Loucy (cell line): Measurements from ENCODE around the gene TNFSF12.

Experiments used
- H2AFZ ChIP-seq: fragments of 200-600 bp; sonication (generic); 2 replicates; pipeline ENCODE4 v1.6.0; 2016; ENCODE audit warnings: antibody characterized with exemption, mild to moderate bottlenecking, low read length, moderate library complexity
- H3F3A ChIP-seq: fragments of 200-600 bp; 2 replicates; pipeline ENCODE4 v1.6.0; 2016; ENCODE audit warnings: antibody characterized with exemption, low read depth, mild to moderate bottlenecking
- H3K27me3 ChIP-seq: fragments of 200-600 bp; sonication (generic); 2 replicates; pipeline ENCODE4 v1.6.1; 2014; ENCODE audit warnings: low read length, mild to moderate bottlenecking; ENCODE audit not compliant: insufficient read depth, poor library complexity, severe bottlenecking
- H3K36me3 ChIP-seq: fragments of 200-600 bp; sonication (generic); 2 replicates; pipeline ENCODE4 v1.6.1; 2016; ENCODE audit warnings: low read length; ENCODE audit not compliant: insufficient read depth
- H3K4me1 ChIP-seq: fragments of 200-600 bp; sonication (generic); 2 replicates; pipeline ENCODE4 v1.5.1; 2014; ENCODE audit warnings: low read length, mild to moderate bottlenecking; ENCODE audit not compliant: insufficient read depth, poor library complexity, severe bottlenecking
- H3K4me2 ChIP-seq: fragments of 200-600 bp; sonication (generic); 2 replicates; pipeline ENCODE4 v1.6.0; 2014; ENCODE audit warnings: antibody characterized with exemption, low read length, low read depth, mild to moderate bottlenecking; ENCODE audit not compliant: poor library complexity, severe bottlenecking
- H3K4me3 ChIP-seq: fragments of 200-600 bp; sonication (generic); 2 replicates; pipeline ENCODE4 v1.5.1; 2014; ENCODE audit warnings: low read length, mild to moderate bottlenecking, mixed read lengths; ENCODE audit not compliant: poor library complexity, severe bottlenecking
- H3K79me2 ChIP-seq: fragments of 200-600 bp; sonication (generic); 2 replicates; pipeline ENCODE4 v1.6.1; 2014; ENCODE audit warnings: low read length; ENCODE audit not compliant: insufficient read depth
- H3K9ac ChIP-seq: fragments of 200-600 bp; sonication (generic); 2 replicates; pipeline ENCODE4 v1.6.0; 2014; ENCODE audit warnings: mild to moderate bottlenecking, low read depth, low read length, moderate library complexity; ENCODE audit not compliant: poor library complexity, severe bottlenecking
- H3K9me2 ChIP-seq: fragments of 200-600 bp; sonication (generic); replicated peaks from 2 replicates; pipeline ENCODE4 v1.6.1; 2016; ENCODE audit warnings: low read depth, low read length, mixed read lengths
- H3K9me3 ChIP-seq: fragments of 200-600 bp; sonication (generic); 2 replicates; pipeline ENCODE4 v1.6.1; 2014; ENCODE audit warnings: mild to moderate bottlenecking, antibody characterized with exemption, low read length, low read depth; ENCODE audit not compliant: insufficient read depth
- H4K20me1 ChIP-seq: fragments of 200-600 bp; sonication (generic); 2 replicates; pipeline ENCODE4 v1.6.0; 2014; ENCODE audit warnings: antibody characterized with exemption, low read length, mild to moderate bottlenecking; ENCODE audit not compliant: insufficient read depth, poor library complexity, severe bottlenecking
- CTCF ChIP-seq: fragments of 200-600 bp; sonication (generic); conservative IDR thresholded peaks from 2 replicates; pipeline ENCODE4 v1.5.1; 2014; ENCODE audit warnings: mild to moderate bottlenecking, antibody characterized with exemption, low read length
- EZH2phosphoT487 ChIP-seq: fragments of 200-600 bp; IDR thresholded peaks from 2 replicates; pipeline ENCODE4 v1.6.1; 2018; ENCODE audit warnings: antibody characterized with exemption, mild to moderate bottlenecking, moderate library complexity, borderline replicate concordance

The TNFSF12 gene

DNA sequence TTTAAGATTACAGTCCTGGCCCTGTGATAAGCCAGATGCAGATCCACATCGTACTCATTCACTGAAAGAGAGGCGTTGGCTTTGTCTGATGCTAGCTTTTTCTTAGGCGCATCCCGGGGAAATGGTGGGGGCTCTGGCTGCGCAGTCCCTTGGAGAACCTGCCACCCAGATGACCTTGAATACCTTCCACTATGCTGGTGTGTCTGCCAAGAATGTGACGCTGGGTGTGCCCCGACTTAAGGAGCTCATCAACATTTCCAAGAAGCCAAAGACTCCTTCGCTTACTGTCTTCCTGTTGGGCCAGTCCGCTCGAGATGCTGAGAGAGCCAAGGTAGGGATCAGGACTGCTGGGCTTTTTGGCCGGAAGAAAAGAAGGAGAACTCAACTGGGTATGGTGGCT lies 40.7 kb upstream of the TNFSF12 start:
- H3K4me3 ChIP-seq: no peak overlapping the region
- H3K4me2 ChIP-seq: no peak overlapping the region
- H3K27me3 ChIP-seq: no peaks in the 10 kb centered on the region
- no peaks in the 10 kb centered on the region for H3K9me2 ChIP-seq
- no peak overlapping the region for H2AFZ ChIP-seq
- no peak overlapping the region for H3K9ac ChIP-seq
- no peak for TF ChIP-seq EZH2phosphoT487
- TF ChIP-seq CTCF: no peak
- peaks cover 25% of the 10 kb centered on the region for H4K20me1 ChIP-seq
- peaks cover 99% of the 10 kb centered on the region for H3K36me3 ChIP-seq
- H3K9me3 ChIP-seq: no peaks in the 10 kb centered on the region
- no peaks in the 10 kb centered on the region for H3K79me2 ChIP-seq
- H3K4me1 ChIP-seq: no peaks in the 10 kb centered on the region
- H3F3A ChIP-seq: no peaks in the 10 kb centered on the region; the same call in 1 of the 2 replicates

DNA sequence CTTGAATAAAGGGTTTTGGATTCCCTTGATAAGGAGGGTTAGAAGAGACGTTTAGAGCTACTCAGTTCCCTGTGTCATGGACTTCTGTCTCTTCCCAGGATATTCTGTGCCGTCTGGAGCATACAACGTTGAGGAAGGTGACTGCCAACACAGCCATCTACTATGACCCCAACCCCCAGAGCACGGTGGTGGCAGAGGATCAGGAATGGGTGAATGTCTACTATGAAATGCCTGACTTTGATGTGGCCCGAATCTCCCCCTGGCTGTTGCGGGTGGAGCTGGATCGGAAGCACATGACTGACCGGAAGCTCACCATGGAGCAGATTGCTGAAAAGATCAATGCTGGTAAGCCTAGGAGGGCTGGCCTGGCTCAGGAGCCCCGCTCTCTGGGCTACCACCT lies 40.0 kb upstream of the TNFSF12 start:
- H3K9me2 ChIP-seq: no peaks in the 10 kb centered on the region
- TF ChIP-seq EZH2phosphoT487: no peak
- TF ChIP-seq CTCF: no peak
- no peak overlapping the region for H3K9ac ChIP-seq
- no peak overlapping the region for H3K4me3 ChIP-seq
- H4K20me1 ChIP-seq: peaks cover 23% of the 10 kb centered on the region
- no peaks in the 10 kb centered on the region for H3K4me1 ChIP-seq
- H3K4me2 ChIP-seq: no peak overlapping the region
- H3F3A ChIP-seq: no peaks in the 10 kb centered on the region; the same call in 1 of the 2 replicates
- no peaks in the 10 kb centered on the region for H3K9me3 ChIP-seq
- no peak overlapping the region for H2AFZ ChIP-seq
- H3K36me3 ChIP-seq: peaks cover 99% of the 10 kb centered on the region
- no peaks in the 10 kb centered on the region for H3K27me3 ChIP-seq
- H3K79me2 ChIP-seq: no peaks in the 10 kb centered on the region

DNA sequence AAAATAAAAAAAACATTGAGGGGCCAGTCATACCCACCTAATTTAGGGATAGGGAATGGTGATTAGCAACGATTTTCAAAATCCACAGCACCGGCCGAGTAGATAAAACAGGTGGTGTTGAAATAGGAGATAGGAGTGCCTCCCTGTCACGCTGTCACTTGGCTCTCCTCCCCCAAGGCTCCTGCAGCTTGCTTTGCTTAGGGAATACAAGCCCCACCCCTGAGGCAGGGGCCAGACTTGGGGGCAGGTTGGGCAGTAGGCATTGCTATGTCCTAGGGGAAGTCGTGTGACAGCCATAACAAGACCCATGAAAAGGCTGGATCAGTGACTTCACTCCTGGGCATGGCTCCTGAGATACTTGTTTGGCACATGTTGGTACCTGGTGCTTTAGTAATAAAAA lies 38.9 kb upstream of the TNFSF12 start:
- H3F3A ChIP-seq: peaks cover 5% of the 10 kb centered on the region; the same call in 1 of the 2 replicates
- H4K20me1 ChIP-seq: peaks cover 34% of the 10 kb centered on the region
- no peaks in the 10 kb centered on the region for H3K9me2 ChIP-seq
- no peak overlapping the region for H3K4me3 ChIP-seq
- H3K4me1 ChIP-seq: no peaks in the 10 kb centered on the region
- no peaks in the 10 kb centered on the region for H3K27me3 ChIP-seq
- no peak overlapping the region for H2AFZ ChIP-seq
- H3K36me3 ChIP-seq: peaks cover 96% of the 10 kb centered on the region
- no peaks in the 10 kb centered on the region for H3K79me2 ChIP-seq
- no peak for TF ChIP-seq EZH2phosphoT487
- H3K9ac ChIP-seq: no peak overlapping the region
- H3K4me2 ChIP-seq: no peak overlapping the region
- no peaks in the 10 kb centered on the region for H3K9me3 ChIP-seq

GRCh38 chr17:7511108-7511507 lies 37.8 kb upstream of the TNFSF12 start:
- no peaks in the 10 kb centered on the region for H3K9me3 ChIP-seq
- H3K27me3 ChIP-seq: no peaks in the 10 kb centered on the region
- no peak overlapping the region for H3K9ac ChIP-seq
- peaks cover 86% of the 10 kb centered on the region for H3K36me3 ChIP-seq
- H3K4me3 ChIP-seq: no peak overlapping the region
- TF ChIP-seq CTCF (no peak), EZH2phosphoT487 (no peak)
- H2AFZ ChIP-seq: no peak overlapping the region
- H3F3A ChIP-seq: peaks cover 7% of the 10 kb centered on the region; the same call in 1 of the 2 replicates
- H4K20me1 ChIP-seq: peaks cover 37% of the 10 kb centered on the region
- H3K4me1 ChIP-seq: no peaks in the 10 kb centered on the region
- no peak overlapping the region for H3K4me2 ChIP-seq
- no peaks in the 10 kb centered on the region for H3K9me2 ChIP-seq
- H3K79me2 ChIP-seq: no peaks in the 10 kb centered on the region
